T47D (cell line): ENCODE data around the gene KMT2E.
"Not testable (repeated sequence)": the region's sequence is repeated elsewhere in the genome, so short reads cannot be mapped to it uniquely, and the experiment has no call there.

Source experiments
- DNase-seq, 2 experiments: peaks; one replicate each; pipeline versions ENCODE4 v3.0.0 to v3.0.0-alpha.2; 2011 to 2012; ENCODE audit warnings: low read depth in 1 of 2, low spot score in 1 of 2
- JUND ChIP-seq: IDR thresholded peaks from 2 replicates; pipeline ENCODE4 v1.6.1; 2012; ENCODE audit warnings: low read depth
- in situ Hi-C: cut with HindIII; loops from 2 replicates; pipeline ENCODE4 v1.10.0; 2016; ENCODE audit warnings: low sequenced_read_pairs, low pct_unique_long_range_greater_than_20kb

Gene KMT2E

DNA sequence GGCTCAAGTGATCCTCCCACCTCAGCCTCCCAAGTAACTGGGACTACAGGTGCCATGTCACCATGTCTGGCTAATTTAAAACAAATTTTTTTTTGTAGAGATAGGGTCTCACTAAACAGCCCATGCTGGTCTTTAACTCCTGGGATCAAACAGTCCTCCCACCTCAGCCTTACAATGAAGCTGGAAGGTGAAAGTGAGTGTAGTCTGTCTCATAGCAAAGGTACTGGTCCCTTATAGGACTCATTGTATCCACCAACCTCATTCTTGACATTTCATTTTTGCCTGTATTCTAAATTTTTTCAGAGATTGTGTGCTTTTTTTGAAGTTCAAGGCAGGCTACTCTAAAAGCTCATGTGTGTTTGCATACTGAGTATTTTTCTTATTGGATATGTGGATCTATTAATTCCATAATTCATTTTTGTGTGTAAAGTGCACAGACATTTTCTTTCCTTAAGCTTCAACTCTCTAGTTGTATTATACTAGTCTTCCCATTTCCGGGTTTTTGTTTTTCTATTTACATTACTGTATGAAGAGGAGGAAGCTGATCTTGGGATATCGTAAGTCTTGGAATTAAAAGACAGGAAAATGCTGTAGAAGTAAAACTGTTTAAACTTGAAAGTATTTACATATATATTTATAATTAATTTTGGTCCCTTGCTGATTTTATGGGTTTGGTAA, 13.3 kb downstream of the KMT2E start:
- no peak for TF ChIP-seq JUND
- no peak for DNase-seq
- in situ Hi-C loops: no loop called here

GRCh38 chr7:105028004-105028403, 14.0 kb downstream of the KMT2E start:
- in situ Hi-C loops: no loop called here
- DNase-seq: no peak
- TF ChIP-seq JUND: no peak

DNA sequence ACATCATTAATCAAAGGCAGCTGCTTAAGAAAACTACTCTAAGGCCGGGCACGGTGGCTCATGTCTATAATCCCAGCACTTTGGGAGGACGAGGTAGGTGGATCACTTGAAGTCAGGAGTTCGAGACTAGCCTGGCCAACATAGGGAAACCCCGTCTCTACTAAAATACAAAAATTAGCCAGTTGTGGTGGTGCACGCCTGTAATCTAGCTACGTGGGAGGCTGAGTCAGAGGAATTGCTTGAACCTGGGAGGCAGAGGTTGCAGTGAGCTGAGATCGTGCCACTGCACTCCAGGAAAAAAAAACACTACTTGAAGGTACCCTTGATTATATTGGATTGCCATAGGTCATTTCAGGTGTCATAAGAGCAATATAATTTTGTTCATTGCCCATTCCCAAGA, 14.9 kb downstream of the KMT2E start:
- in situ Hi-C loops, DNase-seq: not testable (repeated sequence)

- no peak for DNase-seq
- no peak for TF ChIP-seq JUND
- in situ Hi-C loops: no loop called here
These were observed 16.4 kb downstream of the KMT2E start for GRCh38 chr7:105030447-105030846.

DNA sequence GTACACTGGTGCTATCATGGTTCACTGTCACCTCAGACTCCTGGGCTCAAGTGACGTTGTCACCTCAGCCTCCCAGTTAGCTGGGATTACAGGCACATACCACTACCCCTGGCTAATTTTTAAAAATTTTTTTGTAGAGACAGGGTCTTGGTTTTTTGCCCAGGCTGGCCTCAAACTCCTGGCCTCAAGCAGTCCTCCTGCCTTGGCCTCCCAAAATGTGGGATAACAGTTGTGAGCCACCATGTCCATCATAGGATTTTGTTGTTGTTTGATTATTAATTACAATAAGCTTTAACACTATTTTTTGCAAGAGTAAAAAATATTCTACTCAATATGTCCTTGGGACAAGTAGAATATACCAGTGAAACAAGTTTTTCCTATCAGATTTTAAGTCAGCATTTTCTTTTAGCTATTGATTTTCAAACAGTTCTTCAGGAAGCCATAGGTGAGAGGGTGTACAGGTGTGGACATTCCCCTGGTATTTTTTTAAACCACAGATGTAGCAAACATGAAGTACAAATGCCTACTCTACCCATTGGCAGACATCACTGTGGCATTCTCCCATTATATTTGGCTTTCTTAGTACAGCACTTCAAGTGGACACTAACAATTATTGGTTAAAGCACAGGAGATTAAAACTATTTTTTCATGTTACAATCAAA, 18.7 kb downstream of the KMT2E start:
- TF ChIP-seq JUND: no peak
- in situ Hi-C loops: no loop called here
- DNase-seq: no peak

- no peak for TF ChIP-seq JUND
- in situ Hi-C loops: no loop called here
- no peak for DNase-seq
These were observed 21.3 kb downstream of the KMT2E start for GRCh38 chr7:105035349-105035748.

GRCh38 chr7:105036217-105037168, 22.5 kb downstream of the KMT2E start:
- TF ChIP-seq JUND: no peak
- in situ Hi-C loops: no loop called here
- DNase-seq: no peak

DNA sequence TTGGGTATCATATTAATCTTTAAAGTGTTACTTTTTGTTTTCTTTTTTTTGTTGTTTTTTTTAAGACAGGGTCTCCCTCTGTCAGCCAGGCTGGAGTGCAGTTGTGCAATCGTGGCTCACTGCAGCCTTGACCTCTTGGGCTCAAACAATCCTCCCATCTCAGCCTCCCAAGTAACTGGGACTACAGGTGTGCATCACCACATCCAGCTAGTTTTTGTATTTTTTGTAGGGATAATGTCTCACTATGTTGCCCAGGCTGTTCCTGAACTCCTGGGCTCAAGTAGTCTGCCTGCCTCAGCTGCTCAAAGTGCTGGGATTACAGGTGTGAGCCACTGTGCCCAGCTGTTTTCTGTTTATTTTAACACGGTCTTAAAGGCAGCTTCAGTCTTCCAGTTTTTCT, 23.3 kb downstream of the KMT2E start:
- no peak for TF ChIP-seq JUND
- DNase-seq: no peak
- in situ Hi-C loops: no loop called here

DNA sequence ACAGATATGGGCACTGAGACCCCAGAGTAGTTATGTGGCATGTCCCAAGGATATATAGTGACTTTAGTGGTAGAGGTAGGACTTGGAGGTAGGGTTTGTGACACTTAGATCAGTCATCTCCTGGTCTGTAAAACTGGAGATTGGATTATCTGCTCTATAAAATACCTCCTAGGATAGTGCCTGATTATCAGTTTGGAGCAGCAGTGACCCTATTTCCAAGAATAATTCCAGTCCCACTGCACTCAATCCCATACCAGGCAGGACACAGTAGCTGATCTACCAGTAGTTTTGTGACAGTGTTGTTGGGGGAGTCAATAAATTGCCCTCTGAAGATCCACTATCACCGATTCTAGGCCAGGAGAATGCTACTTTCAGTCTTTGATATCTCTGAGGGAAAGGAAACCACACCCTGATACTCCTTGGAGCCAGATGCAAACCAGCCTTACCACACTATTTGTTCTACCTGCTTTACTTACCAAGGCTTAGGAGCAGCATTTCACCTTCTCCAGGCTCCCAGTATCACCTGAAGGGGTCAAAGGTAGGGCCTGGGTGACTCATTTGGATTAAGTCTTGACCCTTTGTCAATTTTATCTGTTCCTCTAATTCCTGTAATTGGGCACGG, 30.6 kb downstream of the KMT2E start:
- TF ChIP-seq JUND: no peak
- DNase-seq: no peak
- in situ Hi-C loops: no loop called here

DNA sequence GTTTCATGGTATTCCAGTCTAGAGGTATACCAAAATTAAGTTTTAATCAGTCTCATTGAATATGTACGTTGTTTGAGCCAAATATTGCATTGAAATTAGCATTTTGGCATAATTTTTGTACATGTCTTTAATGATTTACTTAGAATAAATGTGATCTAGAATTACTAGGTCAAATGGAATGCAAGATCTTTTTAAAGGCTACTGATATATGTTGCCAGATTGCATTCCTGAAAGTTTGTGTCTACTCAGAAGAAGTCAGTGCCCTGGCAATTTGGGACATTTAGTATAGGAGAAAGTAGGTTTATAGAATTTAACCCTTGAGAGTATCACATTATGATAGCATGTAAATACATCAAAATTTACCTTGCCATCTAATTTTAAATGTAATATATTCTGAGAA, 32.4 kb downstream of the KMT2E start:
- DNase-seq: no peak
- in situ Hi-C loops: no loop called here

DNA sequence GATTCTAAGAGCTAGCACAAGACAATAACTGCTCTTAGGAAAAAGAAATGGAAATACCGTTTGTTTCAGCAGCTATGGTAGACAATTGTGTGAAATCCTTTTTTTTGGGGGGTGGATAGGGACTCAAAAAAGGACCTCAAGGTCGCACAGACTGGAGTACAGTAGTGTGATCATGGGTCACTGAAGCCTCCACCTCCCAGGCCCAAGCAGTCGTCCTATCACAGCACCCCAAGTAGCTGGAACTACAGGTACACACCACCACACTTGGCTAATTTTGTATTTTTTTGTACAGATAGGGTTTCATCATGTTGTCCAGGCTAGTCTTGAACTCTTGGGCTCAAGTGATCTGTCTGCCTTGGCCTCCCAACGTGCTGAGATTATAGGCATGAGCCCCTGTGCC, 33.9 kb downstream of the KMT2E start:
- no peak for TF ChIP-seq JUND

More for the DNA sequence above, 32.4 kb downstream of the KMT2E start:
- no peak for TF ChIP-seq JUND

GRCh38 chr7:105050493-105050892, 36.5 kb downstream of the KMT2E start:
- DNase-seq: no peak
- in situ Hi-C loops: no loop called here
- no peak for TF ChIP-seq JUND

More for the DNA sequence above, 33.9 kb downstream of the KMT2E start:
- in situ Hi-C loops: no loop called here
- DNase-seq: no peak

GRCh38 chr7:105050899-105051298, 36.9 kb downstream of the KMT2E start:
- DNase-seq, in situ Hi-C loops: not testable (repeated sequence)
